ENCODE data around the gene GH1.
"Not testable (repeated sequence)": the region's sequence is repeated elsewhere in the genome, so short reads cannot be mapped to it uniquely, and the experiment has no call there.

GH1 gene

DNA sequence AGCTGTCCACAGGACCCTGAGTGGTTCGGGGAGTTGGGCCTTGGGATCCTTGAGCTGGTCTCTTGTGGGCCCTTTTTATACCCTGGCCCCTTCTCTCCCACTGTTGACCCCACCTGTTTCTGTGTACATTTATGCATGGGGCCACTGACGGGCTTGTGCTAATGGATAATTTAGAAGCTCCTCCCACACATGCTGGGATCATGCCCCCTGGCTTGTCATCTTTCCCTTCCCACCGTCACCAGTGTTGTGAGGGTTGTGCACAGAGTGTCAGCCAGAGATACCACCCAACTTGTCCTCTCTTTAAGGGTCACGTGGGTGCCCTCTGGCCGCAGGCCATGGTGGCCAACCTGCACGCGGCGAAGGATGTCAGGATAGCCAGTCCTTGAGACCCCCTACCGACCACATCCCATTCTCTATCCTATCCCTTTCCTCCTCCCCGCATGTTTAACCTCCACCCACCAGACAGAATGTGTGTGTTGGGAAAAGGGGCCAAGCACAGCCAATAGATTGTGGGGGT lies at the start of gene GH1:
Gene GH1 (minus strand): TSS at position 51 of the 517 bp plus-strand sequence. CDS start 63 bp downstream, outside the sequence.
- not testable (repeated sequence) for H3K27me3 ChIP-seq (ENCODE audit: control insufficient read depth in 1 of 2, insufficient read depth in 2 of 2, low read length in 2 of 2); H3K36me3 ChIP-seq (ENCODE audit: control insufficient read depth in 2 of 2, insufficient read depth in 2 of 2, low read length in 2 of 2); H3K27ac ChIP-seq (ENCODE audit: low read length); H3K9me3 ChIP-seq (ENCODE audit: control insufficient read depth in 2 of 2, low read length in 2 of 2); H3K4me1 ChIP-seq (ENCODE audit: control insufficient read depth, insufficient read depth, low read length); H3K9ac ChIP-seq (ENCODE audit: low read length in 2 of 2); H3K4me3 ChIP-seq (ENCODE audit: low read length in 2 of 2)

DNA sequence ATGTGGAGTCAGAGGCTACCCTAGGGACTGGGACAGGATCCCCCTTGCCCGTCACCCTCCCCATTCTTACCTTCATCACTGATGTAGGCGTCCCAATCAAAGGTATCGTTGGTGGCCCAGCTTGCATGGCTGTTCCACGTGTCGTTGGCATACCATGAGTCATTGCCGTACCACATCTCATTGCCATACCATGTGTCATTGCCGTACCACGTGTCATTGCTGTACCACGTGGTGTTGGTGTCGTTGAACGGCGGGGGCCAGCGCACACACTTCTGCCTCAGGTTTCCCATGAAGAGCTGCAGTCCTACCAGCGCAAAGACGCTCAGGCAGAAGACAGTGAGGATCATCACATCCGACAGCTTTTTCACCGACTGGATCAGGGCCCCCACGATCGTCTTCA lies 49.3 kb upstream of the GH1 start:
- no peaks in the 10 kb centered on the region for H3K27me3 ChIP-seq (ENCODE audit: control insufficient read depth in 1 of 2, insufficient read depth in 2 of 2, low read length in 2 of 2)
- H3K36me3 ChIP-seq (ENCODE audit: control insufficient read depth in 2 of 2, insufficient read depth in 2 of 2, low read length in 2 of 2), result no peaks in the 10 kb centered on the region

DNA sequence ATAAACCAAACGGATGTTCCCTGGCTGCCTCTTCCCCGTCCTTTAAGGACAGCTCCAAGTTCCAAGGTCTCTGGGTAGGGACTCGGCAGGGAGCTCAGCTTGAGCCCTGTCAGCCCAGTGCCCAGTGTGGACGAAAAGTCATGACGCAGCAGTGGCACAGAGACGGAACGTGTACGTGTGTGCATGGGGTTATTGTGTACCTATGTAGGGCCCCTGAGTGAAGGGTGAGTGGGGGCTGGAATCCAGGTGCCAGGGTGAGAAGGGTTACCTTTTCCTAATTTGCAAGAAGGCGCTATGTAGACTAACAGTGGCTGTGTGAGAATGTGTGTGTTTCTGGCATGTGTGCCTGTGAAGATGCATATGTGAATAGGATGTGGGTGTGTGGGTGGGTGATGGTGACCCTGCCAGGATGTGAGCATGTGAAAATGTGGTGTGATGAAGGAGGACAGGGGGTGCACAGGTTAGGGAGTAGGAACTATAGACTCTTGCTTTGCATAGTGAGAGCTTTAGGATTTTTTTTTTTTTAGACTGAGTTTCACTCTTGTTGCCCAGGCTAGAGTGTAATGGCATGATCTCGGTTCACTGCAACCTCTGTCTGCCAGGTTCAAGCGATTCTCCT lies 48.1 kb upstream of the GH1 start:
- Histone ChIP-seq H3K9me3 (ENCODE audit: control insufficient read depth in 2 of 2, low read length in 2 of 2) (no peaks in the 10 kb centered on the region), H3K27ac (ENCODE audit: low read length) (no peak overlapping the region), H3K4me3 (ENCODE audit: low read length in 2 of 2) (no peak overlapping the region), H3K36me3 (ENCODE audit: control insufficient read depth in 2 of 2, insufficient read depth in 2 of 2, low read length in 2 of 2) (no peaks in the 10 kb centered on the region), H3K4me1 (ENCODE audit: control insufficient read depth, insufficient read depth, low read length) (peaks cover 2% of the 10 kb centered on the region), H3K9ac (ENCODE audit: low read length in 2 of 2) (no peak overlapping the region), H3K27me3 (ENCODE audit: control insufficient read depth in 1 of 2, insufficient read depth in 2 of 2, low read length in 2 of 2) (no peaks in the 10 kb centered on the region)

More for the DNA sequence above, 49.3 kb upstream of the GH1 start:
- Histone ChIP-seq H3K4me3 (ENCODE audit: low read length in 2 of 2) (no peak overlapping the region), H3K9me3 (ENCODE audit: control insufficient read depth in 2 of 2, low read length in 2 of 2) (no peaks in the 10 kb centered on the region), H3K9ac (ENCODE audit: low read length in 2 of 2) (no peak overlapping the region), H3K4me1 (ENCODE audit: control insufficient read depth, insufficient read depth, low read length) (peaks cover 2% of the 10 kb centered on the region), H3K27ac (ENCODE audit: low read length) (no peak overlapping the region)

DNA sequence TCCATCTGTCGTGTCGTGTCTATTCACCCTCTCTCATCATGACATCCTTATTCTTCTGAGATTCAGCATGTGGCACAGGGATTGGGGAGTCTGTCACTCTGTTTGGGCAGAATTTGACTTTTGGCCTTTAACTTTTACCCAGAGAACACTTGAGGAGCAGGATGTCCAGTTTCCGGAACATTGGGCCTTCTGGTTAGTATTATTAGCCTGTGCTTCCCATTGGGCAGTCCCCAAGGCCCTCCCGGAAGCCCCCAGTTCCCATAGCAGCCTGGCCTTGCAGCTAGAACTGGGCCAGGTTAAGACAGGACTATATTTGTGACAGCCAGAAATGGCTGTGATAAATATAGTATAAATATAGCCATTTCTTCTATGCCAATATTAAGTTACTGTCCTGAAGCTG lies 44.5 kb upstream of the GH1 start:
- no peak overlapping the region for H3K9ac ChIP-seq (ENCODE audit: low read length in 2 of 2)
- peaks cover 2 to 6% of the 10 kb centered on the region in 2 donors for H3K27me3 ChIP-seq (ENCODE audit: control insufficient read depth in 1 of 2, insufficient read depth in 2 of 2, low read length in 2 of 2)
- H3K9me3 ChIP-seq (ENCODE audit: control insufficient read depth in 2 of 2, low read length in 2 of 2), result no peaks in the 10 kb centered on the region
- H3K27ac ChIP-seq (ENCODE audit: low read length), result no peak overlapping the region
- peaks cover 2% of the 10 kb centered on the region for H3K4me1 ChIP-seq (ENCODE audit: control insufficient read depth, insufficient read depth, low read length)
- no peak overlapping the region for H3K4me3 ChIP-seq (ENCODE audit: low read length in 2 of 2)
- H3K36me3 ChIP-seq (ENCODE audit: control insufficient read depth in 2 of 2, insufficient read depth in 2 of 2, low read length in 2 of 2), result no peaks in the 10 kb centered on the region

DNA sequence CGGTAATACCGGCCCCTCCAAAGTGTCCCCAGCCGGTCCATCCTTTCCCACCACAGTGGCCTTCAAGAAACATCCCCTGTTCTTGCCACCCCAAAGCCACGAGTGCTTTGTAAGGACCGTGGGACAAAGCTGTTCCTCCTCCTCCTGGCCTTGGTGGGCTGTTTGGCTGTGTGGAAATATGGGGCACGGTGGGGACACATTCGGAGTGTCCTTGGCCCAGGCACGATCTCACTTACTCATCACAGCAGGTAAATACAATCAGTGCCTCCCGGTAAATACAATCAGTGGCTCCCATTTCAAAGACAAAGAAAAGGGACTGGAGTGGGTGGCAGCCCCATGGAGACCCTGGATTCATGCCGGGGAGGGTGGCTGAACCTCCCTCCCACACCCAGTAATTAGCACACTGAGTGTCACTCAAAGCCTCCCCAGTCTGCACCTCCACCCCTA lies 43.7 kb upstream of the GH1 start:
- peaks cover 2 to 6% of the 10 kb centered on the region in 2 donors for H3K27me3 ChIP-seq (ENCODE audit: control insufficient read depth in 1 of 2, insufficient read depth in 2 of 2, low read length in 2 of 2)
- no peak overlapping the region for H3K27ac ChIP-seq (ENCODE audit: low read length)
- no peak overlapping the region for H3K4me3 ChIP-seq (ENCODE audit: low read length in 2 of 2)
- H3K9me3 ChIP-seq (ENCODE audit: control insufficient read depth in 2 of 2, low read length in 2 of 2), result no peaks in the 10 kb centered on the region
- H3K9ac ChIP-seq (ENCODE audit: low read length in 2 of 2), result no peak overlapping the region
- H3K4me1 ChIP-seq (ENCODE audit: control insufficient read depth, insufficient read depth, low read length), result peaks cover 2% of the 10 kb centered on the region
- no peaks in the 10 kb centered on the region for H3K36me3 ChIP-seq (ENCODE audit: control insufficient read depth in 2 of 2, insufficient read depth in 2 of 2, low read length in 2 of 2)

DNA sequence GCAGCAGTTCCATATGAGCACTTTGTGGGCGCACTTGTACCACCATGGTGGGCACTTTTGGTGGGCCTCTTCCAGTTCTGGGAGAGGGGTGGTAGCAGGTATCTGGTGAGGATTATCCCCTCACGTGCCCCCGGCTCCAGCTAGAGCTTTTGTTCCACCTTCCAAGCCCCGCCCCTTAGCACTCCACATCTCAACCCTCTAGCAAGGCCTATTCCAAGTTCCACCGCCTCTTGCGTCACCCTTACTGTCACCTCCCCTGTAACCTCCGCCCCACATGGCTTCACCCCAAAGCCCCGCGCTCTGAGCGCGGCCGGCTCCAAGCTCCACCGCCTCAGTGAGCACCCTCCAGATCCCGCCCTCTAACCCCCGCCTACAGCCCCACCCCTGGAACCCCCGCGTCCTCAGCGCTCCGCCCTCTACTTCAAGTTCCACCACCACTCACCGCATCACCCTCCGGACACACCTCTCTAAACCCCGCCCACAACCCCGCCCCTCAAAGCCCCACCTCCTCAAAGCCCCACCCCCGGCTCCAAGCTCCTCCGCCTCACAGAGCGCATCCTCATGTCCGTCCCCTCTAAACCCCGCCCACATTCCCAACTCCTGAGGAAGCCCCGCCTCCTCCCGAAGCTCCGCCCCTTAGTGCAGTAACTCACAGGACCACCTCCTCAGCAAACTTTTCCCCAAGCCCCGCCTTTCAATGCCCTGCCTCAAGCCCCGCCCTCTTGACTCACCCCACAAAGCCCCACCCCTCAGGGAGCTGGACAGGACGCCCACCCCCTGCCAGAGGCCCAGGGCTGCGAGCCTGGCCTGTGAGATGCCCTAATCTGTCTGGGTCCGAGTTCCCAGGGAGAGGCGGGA lies 42.9 kb upstream of the GH1 start:
- Histone ChIP-seq H3K27me3 (ENCODE audit: control insufficient read depth in 1 of 2, insufficient read depth in 2 of 2, low read length in 2 of 2) (peaks cover 2 to 6% of the 10 kb centered on the region in 2 donors), H3K9me3 (ENCODE audit: control insufficient read depth in 2 of 2, low read length in 2 of 2) (no peaks in the 10 kb centered on the region), H3K27ac (ENCODE audit: low read length) (no peak overlapping the region), H3K36me3 (ENCODE audit: control insufficient read depth in 2 of 2, insufficient read depth in 2 of 2, low read length in 2 of 2) (no peaks in the 10 kb centered on the region), H3K4me3 (ENCODE audit: low read length in 2 of 2) (no peak overlapping the region), H3K9ac (ENCODE audit: low read length in 2 of 2) (no peak overlapping the region), H3K4me1 (ENCODE audit: control insufficient read depth, insufficient read depth, low read length) (peaks cover 2% of the 10 kb centered on the region)

DNA sequence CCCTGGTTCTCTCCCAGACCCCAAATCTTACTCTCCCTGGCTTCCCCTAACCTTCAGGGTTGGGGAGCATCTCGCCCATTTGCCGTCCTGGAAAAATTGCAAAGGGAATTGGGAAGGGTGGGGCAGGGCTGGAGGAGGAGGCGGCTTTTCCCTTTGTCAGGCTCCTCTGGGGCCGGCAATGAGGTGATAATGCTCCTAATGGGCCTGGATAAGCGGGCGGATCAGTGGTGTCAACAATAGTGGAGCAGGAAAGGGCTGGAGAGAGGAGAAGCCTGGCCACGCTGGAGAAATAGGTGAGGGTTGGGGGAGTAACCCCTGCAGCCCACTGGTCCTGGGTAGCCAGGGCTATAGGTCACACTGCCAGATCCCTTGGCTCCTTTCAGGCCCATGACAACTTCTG lies 41.8 kb upstream of the GH1 start:
- H3K27ac ChIP-seq (ENCODE audit: low read length), result no peak overlapping the region
- H3K9ac ChIP-seq (ENCODE audit: low read length in 2 of 2), result no peak overlapping the region
- no peak overlapping the region for H3K4me3 ChIP-seq (ENCODE audit: low read length in 2 of 2)
- H3K36me3 ChIP-seq (ENCODE audit: control insufficient read depth in 2 of 2, insufficient read depth in 2 of 2, low read length in 2 of 2), result no peaks in the 10 kb centered on the region
- peaks cover 2% of the 10 kb centered on the region for H3K4me1 ChIP-seq (ENCODE audit: control insufficient read depth, insufficient read depth, low read length)
- H3K9me3 ChIP-seq (ENCODE audit: control insufficient read depth in 2 of 2, low read length in 2 of 2), result no peaks in the 10 kb centered on the region
- peaks cover 2 to 6% of the 10 kb centered on the region in 2 donors for H3K27me3 ChIP-seq (ENCODE audit: control insufficient read depth in 1 of 2, insufficient read depth in 2 of 2, low read length in 2 of 2)

DNA sequence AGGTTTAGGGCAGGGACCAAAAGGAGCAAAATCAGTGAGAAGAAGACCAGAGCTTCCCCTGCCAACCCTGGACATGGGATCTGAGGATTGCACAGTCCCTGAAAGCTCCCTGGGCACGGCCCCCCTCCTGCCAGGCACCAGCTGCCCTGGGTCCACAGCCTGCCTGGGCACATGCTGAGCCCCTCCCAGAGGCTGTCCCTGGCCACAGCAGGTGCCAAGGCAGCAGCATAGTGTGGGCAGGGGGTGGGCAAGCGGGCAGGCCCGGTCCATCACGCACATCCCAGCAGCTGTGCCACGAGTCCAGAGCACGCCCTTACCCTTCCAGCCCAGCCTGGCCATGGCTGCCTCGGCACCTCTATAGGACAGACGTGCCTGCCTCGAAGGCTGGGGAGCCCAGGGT lies 41.4 kb upstream of the GH1 start:
- Histone ChIP-seq H3K27me3 (ENCODE audit: control insufficient read depth in 1 of 2, insufficient read depth in 2 of 2, low read length in 2 of 2) (peaks cover 2 to 6% of the 10 kb centered on the region in 2 donors), H3K4me3 (ENCODE audit: low read length in 2 of 2) (no peak overlapping the region), H3K36me3 (ENCODE audit: control insufficient read depth in 2 of 2, insufficient read depth in 2 of 2, low read length in 2 of 2) (no peaks in the 10 kb centered on the region), H3K4me1 (ENCODE audit: control insufficient read depth, insufficient read depth, low read length) (peaks cover 2% of the 10 kb centered on the region), H3K27ac (ENCODE audit: low read length) (no peak overlapping the region), H3K9me3 (ENCODE audit: control insufficient read depth in 2 of 2, low read length in 2 of 2) (no peaks in the 10 kb centered on the region), H3K9ac (ENCODE audit: low read length in 2 of 2) (no peak overlapping the region)

DNA sequence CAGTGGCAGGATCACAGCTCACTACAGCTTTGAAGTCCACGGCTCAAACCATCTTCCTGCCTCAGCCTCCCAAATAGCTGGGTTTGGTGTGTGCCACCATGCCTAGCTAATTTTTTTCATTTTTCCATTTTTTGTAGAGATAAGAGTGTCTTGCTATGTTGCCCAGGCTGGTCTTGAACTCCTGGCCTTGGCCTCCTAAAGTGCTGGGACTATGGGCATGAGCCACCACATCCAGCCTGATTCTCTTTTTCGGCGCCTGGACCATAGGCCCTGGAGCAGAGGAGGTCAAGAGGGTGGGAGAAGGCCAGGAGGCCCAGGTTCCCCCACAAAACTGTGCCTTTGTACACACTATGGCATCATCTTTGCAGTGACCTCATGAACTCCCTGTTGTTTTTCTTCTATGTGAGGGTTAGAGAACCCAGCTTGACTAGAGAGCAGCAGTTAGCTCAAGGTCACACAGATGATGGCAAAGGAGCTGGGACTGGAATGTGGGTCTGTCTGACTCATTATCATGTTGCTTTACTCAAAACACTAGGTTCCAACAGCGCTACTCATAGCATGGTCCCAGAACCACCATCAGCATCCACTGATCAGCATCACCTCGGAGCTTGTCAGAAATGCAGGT lies 37.8 kb upstream of the GH1 start:
- Histone ChIP-seq H3K4me1 (ENCODE audit: control insufficient read depth, insufficient read depth, low read length) (no peaks in the 10 kb centered on the region), H3K27ac (ENCODE audit: low read length) (no peak overlapping the region), H3K9me3 (ENCODE audit: control insufficient read depth in 2 of 2, low read length in 2 of 2) (no peaks in the 10 kb centered on the region)

DNA sequence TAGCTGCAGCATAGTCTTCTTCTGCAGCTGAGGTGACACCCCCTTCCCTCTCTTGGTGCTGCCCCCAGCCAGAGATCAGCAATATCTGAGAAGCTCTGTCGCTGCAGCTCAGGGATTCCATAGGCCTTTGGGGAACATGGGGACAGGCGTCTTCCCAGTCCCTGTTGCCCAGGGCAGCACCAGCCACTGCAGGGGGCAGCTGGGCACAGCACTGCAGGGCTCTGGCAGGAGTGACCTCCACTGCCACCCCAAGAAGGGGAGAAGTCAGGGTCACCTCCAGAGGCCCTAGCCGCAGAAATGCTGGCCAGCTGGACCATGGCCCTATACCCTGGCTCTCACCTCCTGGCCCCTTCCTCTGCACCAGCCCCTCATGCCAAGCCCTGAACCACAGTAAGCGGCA lies 37.2 kb upstream of the GH1 start:
- no peak overlapping the region for H3K9ac ChIP-seq (ENCODE audit: low read length in 2 of 2)
- H3K9me3 ChIP-seq (ENCODE audit: control insufficient read depth in 2 of 2, low read length in 2 of 2), result no peaks in the 10 kb centered on the region
- no peaks in the 10 kb centered on the region for H3K36me3 ChIP-seq (ENCODE audit: control insufficient read depth in 2 of 2, insufficient read depth in 2 of 2, low read length in 2 of 2)
- no peaks in the 10 kb centered on the region for H3K4me1 ChIP-seq (ENCODE audit: control insufficient read depth, insufficient read depth, low read length)
- peaks cover 0 to 3% of the 10 kb centered on the region in 2 donors for H3K27me3 ChIP-seq (ENCODE audit: control insufficient read depth in 1 of 2, insufficient read depth in 2 of 2, low read length in 2 of 2)
- no peak overlapping the region for H3K4me3 ChIP-seq (ENCODE audit: low read length in 2 of 2)
- no peak overlapping the region for H3K27ac ChIP-seq (ENCODE audit: low read length)

More for the DNA sequence above, 37.8 kb upstream of the GH1 start:
- Histone ChIP-seq H3K4me3 (ENCODE audit: low read length in 2 of 2) (no peak overlapping the region), H3K36me3 (ENCODE audit: control insufficient read depth in 2 of 2, insufficient read depth in 2 of 2, low read length in 2 of 2) (no peaks in the 10 kb centered on the region), H3K9ac (ENCODE audit: low read length in 2 of 2) (no peak overlapping the region), H3K27me3 (ENCODE audit: control insufficient read depth in 1 of 2, insufficient read depth in 2 of 2, low read length in 2 of 2) (peaks cover 2 to 6% of the 10 kb centered on the region in 2 donors)

All from stomach smooth muscle (tissue), 2 donors.